ENCODE results near the gene DRC3.

DRC3 gene

DNA sequence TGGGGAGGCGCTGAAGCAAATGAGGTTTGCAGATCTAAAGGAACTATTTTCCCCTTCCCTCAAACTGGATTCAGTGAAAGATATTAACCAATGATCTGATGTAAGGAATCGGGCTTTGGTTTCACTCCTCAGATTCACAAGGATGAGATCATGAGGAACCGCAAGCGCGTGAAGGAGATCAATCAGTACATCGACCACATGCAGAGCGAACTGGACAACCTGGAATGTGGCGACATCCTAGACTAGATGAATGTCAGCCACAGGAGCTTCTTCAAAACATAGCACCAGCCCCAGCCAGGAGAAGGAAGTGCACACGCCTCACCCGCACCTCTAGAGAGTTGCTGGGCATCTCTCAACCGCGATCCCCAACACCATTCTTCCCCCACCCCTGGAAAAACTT, 43.8 kb downstream of the DRC3 start:
- H3K4me3 ChIP-seq (ENCODE audit: low read depth, low read length), result no peak overlapping the region
- TF ChIP-seq CTCF (IDR thresholded peaks at IDR 0.05; ENCODE audit: low read depth, low read length, missing control alignments), result no peak
- no peak for DNase-seq (ENCODE audit: low read depth)

DNA sequence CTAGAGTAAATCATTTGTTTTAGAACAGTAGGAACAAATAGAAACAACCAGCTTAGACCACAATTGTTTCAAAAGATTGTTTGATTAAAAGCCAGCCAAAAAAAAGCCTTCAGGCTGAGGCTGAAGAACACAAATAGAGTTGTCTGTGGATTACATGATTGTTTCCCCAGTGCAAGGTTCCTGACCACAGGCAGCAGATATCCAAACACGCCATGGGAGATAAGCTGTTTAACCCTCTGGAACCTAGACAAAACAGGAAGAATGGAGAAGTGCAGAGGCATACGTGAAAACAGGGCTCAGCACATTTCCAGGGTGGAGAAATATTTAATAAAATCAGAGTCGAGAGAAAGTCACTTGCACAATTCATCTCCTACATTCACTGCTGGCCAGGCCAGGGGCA, 45.3 kb downstream of the DRC3 start:
- TF ChIP-seq CTCF (IDR thresholded peaks at IDR 0.05; ENCODE audit: low read depth, low read length, missing control alignments), result no peak
- DNase-seq (ENCODE audit: low read depth), result no peak
- H3K4me3 ChIP-seq (ENCODE audit: low read depth, low read length), result no peak overlapping the region

DNA sequence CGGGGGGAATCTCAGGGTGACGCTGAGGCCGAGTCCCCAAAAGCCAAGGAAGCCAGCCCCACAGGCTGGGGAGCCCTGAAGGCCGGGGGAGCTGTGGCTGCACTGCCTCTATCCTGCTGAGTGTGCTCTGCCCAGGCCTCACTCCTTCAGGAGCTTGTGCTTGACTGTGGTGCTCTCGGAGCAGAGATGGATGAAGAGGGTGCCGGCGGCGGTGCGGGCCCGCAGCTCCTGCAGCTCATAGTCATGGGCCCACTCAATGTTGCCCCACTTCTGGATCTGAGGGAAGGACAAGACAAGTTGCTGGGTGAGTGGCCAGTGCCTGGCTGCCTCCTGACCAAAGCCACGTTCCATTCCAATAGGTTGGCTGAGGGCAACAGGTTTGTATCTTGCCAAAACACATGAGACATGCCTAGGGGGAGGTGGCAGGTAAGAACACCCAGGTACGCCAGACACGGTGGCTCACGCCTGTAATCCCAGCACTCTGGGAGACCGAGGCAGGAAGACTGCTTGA, 45.8 kb downstream of the DRC3 start:
- no peak for TF ChIP-seq CTCF (IDR thresholded peaks at IDR 0.05; ENCODE audit: low read depth, low read length, missing control alignments)
- H3K4me3 ChIP-seq (ENCODE audit: low read depth, low read length), result no peak overlapping the region
- no peak for DNase-seq (ENCODE audit: low read depth)

GRCh38 chr17:18019838-18020154, 47.1 kb downstream of the DRC3 start:
- no peak for TF ChIP-seq CTCF (IDR thresholded peaks at IDR 0.05; ENCODE audit: low read depth, low read length, missing control alignments)
- no peak for DNase-seq (ENCODE audit: low read depth)
- H3K4me3 ChIP-seq (ENCODE audit: low read depth, low read length), result no peak overlapping the region

- no peak for DNase-seq (ENCODE audit: low read depth)
- H3K4me3 ChIP-seq (ENCODE audit: low read depth, low read length), result no peak overlapping the region
- TF ChIP-seq CTCF (IDR thresholded peaks at IDR 0.05; ENCODE audit: low read depth, low read length, missing control alignments), result no peak
These were observed 48.3 kb downstream of the DRC3 start for GRCh38 chr17:18020971-18021370.

DNA sequence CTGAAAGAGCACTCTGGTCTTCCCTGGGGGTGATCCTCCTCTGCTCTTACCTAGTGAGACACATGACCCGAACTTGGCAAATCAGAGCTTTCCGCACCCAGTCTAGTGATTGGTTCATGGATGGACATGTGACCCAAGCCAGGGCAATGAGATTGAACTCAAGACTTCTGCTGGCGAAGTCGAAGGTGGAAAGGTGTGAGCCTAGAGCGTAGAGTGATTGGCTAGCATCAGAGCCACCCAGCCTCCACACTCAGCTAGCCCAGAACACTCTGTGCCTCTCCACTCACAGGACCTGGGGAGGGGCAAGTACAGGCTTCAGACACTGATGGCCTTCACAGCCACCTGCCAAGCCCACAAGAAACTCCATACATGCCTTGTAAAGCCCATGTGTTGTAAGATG, 48.7 kb downstream of the DRC3 start:
- TF ChIP-seq CTCF (IDR thresholded peaks at IDR 0.05; ENCODE audit: low read depth, low read length, missing control alignments), result no peak
- no peak overlapping the region for H3K4me3 ChIP-seq (ENCODE audit: low read depth, low read length)
- no peak for DNase-seq (ENCODE audit: low read depth)

DNA sequence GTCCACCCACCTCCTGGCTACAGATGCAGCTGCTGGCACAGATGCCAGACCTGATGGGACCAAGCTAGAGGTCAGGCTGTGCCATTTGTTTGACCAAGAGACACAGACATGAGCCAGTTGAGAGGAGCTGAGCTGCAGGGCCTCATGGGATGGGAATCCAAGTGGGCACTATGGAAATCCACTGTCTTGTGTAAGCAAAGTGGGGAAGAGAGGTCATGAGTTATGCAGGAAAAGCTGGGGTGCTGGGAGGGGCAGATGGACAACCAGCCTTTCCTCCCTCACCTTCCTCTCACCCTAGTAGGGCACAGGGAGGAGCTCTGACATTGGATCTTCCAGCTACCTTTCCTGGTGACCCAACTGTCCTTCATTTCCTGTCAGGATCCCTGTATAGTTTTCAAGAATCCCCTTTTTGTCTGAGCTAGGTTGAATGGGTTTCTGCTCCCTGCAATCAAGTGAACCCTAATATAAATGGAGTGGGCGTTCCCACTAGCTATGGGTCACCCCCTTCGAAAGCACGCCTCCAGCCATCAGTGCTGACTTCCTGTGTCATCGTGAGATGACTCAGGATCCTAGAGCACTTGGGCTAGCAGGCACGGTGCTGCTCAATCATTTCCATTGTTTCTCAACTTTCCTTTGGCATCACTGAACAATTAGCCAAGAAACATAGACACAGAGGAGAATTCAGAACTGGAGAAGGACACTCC, 52.7 kb downstream of the DRC3 start:
- no peak for TF ChIP-seq CTCF (IDR thresholded peaks at IDR 0.05; ENCODE audit: low read depth, low read length, missing control alignments)
- no peak for DNase-seq (ENCODE audit: low read depth)
- no peak overlapping the region for H3K4me3 ChIP-seq (ENCODE audit: low read depth, low read length)
